ENCODE measurements around the gene GALK2. TPM values are rescaled to one million over a fixed set of nuclear protein-coding genes. Genes with fewer than 3 reads are reported as not detected.
"Not testable (repeated sequence)": the region's sequence is repeated elsewhere in the genome, so short reads cannot be mapped to it uniquely, and the experiment has no call there.

GALK2 gene
- total RNA-seq, 1 donor from 2014 or later = 41.2 TPM

GRCh38 chr15:49164865-49165264 lies 5.2 kb upstream of the GALK2 start:
- no peak for DNase-seq (ENCODE audit: low spot score)

- DNase-seq (ENCODE audit: low spot score) = no peak
These were observed 2.0 kb upstream of the GALK2 start for GRCh38 chr15:49168016-49168415.

DNA sequence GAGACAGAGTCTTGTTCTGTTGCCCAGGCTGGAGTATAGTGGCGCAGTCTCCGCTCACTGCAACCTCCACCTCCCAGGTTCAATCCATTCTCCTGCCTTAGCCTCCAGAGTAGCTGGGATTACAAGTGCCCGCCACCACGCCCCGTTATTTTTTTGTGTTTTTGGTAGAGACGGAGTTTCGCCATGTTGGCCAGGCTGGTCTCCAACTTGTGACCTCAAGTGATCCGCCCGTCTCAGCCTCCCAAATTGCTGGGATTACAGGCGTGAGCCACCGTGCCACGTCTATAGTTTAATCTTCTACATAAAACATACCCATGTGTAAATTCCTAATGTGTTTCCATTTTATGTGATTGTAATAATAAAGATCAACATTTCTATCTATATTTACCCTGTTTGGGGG lies 1.7 kb downstream of the GALK2 start:
- DNase-seq (ENCODE audit: low spot score) = no peak

GRCh38 chr15:49174902-49175301 lies 4.9 kb downstream of the GALK2 start:
- no peak for DNase-seq (ENCODE audit: low spot score)

DNA sequence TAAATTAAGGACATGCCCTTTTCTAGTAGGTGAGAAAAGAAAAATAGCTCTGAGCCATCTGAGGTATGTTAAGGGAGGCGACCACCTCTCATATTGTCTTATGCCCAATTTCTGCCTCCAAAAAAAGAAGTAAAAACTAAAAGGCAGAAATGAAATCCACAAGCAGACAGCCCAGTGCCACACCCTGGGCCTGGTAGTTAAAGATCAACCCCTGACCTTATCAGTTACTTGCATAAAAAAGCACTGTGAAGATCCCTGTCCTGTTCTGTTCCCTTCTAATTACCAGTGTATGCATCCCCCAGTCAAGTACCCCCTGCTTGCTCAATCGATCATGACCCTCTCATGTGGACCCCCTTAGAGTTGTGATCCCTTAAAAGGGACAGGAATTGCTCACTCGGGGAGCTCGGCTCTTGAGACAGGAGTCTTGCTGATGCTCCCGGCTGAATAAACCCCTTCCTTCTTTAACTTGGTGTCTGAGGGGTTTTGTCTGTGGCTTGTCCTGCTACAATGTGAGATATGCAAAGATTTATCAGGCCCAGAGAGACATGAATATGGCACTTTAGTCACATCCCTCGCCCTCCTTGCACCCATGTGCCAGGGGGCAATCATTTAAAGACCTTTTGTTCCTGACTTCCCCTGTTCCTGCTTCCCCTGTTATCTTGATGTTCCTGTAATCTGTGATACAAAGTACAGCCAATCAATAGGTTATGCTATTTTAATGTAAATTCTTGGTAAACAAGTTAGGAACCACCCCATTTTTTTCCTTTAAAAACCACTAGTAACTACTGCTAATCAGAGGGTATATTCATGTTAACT lies 5.7 kb downstream of the GALK2 start:
- DNase-seq (ENCODE audit: low spot score) = not testable (repeated sequence)

- no peak for DNase-seq (ENCODE audit: low spot score)
These were observed 8.4 kb downstream of the GALK2 start for GRCh38 chr15:49178497-49178896.

DNA sequence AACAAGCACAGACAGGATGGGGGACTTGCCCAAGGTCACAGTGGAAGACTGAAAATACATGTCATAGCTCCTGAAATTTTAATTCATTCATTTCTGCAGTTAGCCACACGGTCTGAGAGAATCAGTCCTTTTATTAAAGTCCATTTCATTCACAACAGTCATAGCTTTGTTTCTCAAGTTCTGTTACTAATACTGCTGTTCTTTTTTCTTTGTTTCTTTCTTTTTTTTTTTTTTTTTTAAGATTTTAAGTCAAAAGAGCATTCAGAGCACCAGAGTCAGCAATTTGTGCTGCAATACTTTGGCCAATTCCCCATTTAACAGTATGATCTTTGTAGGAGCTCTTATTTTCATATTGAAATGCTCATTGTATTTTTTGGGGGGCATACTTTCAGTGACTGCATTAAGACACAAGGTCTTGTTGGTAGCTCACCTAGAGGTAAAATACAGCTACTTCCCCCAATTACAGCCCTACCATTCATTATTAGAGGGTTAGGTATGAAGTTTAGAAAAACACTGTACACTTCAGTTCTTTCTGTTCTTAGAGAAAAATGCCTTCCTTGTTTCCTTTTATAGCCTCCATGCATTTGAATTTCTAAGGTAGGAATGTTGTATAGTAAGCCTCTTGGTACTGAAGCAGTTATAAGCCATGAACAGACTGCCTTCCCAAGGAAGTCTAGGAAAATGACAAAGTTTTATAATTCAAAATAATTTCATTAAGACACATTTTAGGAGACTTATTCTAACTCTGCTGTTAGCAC lies 9.6 kb downstream of the GALK2 start:
- DNase-seq (ENCODE audit: low spot score) = no peak

GRCh38 chr15:49182128-49182527 lies 12.1 kb downstream of the GALK2 start:
- DNase-seq (ENCODE audit: low spot score) = no peak

DNA sequence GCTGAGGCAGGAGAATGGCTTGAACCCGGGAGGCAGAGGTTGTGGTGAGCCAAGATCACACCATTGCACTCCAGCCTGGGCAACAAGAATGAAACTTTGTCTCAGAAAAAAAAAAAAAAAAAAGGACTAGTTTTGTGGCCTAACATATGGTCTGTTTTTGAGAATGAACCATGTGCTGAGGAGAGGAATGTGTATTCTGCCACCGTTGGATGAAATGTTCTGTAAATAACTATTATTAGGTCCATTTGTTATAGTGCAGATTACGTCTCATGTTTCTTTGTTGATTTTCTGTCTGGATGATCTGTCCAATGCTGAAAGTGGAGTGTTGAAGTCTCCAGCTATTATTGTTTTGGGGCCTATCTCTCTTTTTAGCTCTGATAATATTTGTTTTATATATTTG lies 13.7 kb downstream of the GALK2 start:
- not testable (repeated sequence) for DNase-seq (ENCODE audit: low spot score)

DNA sequence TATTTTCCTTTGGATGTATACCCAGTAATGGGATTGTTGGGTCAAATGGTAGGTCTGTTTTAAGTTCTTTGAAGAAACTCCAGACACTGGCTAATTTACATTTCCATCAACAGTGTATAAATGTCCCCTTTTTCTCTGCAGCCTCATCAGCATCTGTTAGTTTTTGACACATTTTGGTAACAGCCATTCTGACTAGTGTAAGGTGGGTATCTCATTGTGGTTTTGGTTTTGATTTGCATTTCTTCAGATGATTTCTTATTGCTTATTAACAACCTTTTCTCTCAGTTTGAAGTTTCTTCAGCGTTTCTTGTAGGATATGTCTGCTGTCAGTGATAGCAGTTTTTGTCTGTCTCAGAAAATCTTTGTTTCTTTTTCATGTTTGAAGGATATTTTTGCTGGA lies 15.4 kb downstream of the GALK2 start:
- no peak for DNase-seq (ENCODE audit: low spot score)

DNA sequence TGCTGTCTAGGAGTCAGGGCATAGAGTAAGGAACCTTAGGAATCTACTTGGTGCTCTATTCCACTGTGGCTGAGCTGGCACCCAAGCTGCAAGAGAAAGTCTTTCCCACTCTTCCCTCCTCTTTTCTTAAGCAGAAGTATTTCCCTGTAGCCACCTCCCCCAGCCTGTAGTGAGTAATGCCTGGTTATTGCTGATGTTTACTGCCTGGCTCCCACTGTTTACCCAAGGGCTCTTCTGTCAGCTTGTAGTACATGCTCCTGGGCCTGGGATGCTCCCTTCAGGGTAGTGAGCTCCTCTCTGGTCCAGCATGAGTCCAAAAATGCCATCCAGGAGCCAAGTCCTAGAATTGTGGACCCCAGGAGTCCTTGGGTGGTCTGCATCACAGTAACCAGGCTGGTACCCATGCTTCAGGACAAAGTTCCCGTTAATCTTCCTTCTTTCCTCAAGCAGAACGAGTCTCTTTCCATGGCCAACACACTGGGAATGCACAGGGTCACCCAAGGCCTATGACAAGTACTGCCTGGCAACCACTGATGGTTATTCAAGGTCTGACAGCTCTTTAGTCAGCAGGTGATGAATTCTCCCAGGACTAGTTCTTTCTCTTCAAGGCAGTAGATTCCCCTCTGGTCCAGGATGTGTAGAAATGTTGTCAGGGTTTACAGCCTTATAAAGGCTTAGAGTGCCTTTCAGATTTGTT lies 17.6 kb downstream of the GALK2 start:
- DNase-seq (ENCODE audit: low spot score) = no peak

- no peak for DNase-seq (ENCODE audit: low spot score)
These were observed 18.9 kb downstream of the GALK2 start for GRCh38 chr15:49188933-49189332.

DNA sequence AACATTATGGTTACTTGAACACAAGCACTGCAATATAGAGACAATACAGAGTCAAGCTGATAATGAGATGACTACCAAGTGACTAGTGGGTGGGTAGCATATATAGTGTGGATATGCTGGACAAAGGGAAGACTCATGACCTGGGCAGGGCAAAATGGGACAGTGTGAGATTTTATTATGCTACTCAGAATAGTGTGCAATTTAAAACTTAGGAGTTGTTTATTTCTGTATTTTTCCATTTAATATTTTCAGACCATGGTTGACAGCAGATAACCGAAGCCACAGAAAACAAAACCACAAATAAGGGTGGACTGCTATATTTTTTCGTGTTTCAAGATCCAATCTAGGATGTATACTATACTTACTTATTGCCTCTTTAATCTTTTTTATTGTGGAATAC lies 19.6 kb downstream of the GALK2 start:
- DNase-seq (ENCODE audit: low spot score) = no peak

- no peak for DNase-seq (ENCODE audit: low spot score)
These were observed 20.5 kb downstream of the GALK2 start for GRCh38 chr15:49190586-49190985.

DNA sequence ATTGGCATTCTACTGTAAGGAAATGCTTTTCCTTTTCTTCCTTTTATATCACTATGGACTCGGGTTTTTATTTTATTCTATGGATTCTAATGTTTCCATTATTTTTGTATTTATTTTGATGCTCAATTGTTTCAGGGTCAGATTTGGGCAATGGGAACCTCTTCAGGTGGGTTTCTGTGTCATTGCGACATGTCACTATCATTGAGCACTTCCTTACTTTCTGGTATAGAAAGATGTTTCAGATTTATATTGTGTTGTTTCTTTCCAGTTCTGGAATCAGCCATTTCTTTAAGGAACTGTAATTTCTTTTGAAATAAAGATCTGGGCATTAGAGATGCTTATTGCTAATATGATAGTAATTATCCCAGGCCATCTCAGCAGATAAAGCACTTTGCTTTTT lies 21.8 kb downstream of the GALK2 start:
- DNase-seq (ENCODE audit: low spot score) = no peak

DNA sequence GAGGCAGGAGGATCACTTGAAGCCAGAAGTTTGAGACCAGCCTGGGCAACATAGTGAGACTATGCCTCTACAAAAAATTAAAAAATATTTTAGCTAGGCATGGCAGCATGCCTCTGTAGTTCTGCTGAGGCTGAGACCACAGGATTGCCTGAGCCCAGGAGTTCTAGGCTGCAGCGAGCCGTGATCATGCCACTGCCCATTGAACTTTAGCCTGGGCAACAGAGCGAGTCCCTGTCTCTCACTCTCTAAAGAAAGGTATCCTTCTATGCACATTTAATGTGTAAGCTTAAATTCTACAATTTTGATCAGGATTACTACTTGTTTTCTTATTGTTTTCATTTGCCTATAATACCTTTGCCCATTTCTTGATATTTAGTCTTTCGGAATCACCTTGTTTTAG lies 26.8 kb downstream of the GALK2 start:
- DNase-seq (ENCODE audit: low spot score) = no peak

- no peak for DNase-seq (ENCODE audit: low spot score)
These were observed 29.6 kb downstream of the GALK2 start for GRCh38 chr15:49199666-49200065.

DNA sequence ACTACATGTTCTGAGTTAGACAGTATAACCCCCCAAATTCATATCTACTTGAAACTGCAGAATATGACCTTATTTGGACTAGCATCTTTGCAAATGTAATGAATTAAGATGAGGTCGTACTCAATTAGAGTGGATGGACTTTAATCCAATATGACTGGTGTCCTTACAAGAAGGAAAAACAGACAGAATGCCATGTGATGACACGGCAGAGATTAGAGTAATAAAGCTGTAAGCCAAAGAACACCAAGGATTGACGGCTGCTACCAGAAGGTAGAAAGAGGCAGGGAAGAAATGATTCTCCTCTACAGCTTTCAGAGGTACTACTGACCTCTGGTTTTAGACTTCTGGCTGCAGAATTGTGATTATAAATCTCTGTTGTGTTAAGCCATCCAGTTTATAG lies 30.3 kb downstream of the GALK2 start:
- DNase-seq (ENCODE audit: low spot score) = no peak

DNA sequence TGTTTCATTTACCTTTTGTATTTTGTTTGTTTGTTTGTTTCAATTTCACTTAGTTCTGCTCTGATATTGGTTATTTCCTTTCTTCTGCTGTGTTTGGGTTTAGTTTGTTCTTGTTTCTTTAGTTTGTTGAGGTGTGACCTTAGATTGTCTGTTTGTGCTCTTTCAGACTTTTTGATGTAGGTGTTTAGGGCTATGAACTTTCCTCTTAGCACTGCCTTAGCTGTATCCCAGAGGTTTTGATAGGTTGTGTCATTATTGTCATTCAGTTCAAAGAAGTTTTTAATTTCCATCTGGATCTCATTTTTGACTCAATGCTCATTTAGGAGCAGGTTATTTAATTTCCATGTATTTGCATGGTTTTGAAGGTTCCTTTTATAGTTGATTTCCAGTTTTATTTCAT lies 38.1 kb downstream of the GALK2 start:
- DNase-seq (ENCODE audit: low spot score) = not testable (repeated sequence)

DNA sequence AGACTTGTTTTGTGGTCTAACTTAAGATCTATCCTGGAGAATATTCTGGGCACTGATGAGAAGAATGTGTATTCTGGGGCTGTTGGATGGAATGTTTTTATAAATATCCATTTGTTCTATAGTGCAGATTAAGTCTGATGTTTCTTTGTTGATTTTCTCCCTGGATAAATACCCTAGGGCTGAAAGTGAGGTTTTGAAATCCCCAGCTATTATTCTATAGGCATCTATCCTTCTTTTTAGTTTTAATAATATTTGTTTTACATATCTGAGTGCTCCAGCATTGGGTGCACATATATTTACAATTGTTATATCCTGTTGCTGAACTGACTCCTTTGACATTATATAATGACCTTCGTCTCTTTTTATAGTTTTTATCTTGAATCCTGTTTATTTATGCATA lies 42.9 kb downstream of the GALK2 start:
- DNase-seq (ENCODE audit: low spot score) = no peak

DNA sequence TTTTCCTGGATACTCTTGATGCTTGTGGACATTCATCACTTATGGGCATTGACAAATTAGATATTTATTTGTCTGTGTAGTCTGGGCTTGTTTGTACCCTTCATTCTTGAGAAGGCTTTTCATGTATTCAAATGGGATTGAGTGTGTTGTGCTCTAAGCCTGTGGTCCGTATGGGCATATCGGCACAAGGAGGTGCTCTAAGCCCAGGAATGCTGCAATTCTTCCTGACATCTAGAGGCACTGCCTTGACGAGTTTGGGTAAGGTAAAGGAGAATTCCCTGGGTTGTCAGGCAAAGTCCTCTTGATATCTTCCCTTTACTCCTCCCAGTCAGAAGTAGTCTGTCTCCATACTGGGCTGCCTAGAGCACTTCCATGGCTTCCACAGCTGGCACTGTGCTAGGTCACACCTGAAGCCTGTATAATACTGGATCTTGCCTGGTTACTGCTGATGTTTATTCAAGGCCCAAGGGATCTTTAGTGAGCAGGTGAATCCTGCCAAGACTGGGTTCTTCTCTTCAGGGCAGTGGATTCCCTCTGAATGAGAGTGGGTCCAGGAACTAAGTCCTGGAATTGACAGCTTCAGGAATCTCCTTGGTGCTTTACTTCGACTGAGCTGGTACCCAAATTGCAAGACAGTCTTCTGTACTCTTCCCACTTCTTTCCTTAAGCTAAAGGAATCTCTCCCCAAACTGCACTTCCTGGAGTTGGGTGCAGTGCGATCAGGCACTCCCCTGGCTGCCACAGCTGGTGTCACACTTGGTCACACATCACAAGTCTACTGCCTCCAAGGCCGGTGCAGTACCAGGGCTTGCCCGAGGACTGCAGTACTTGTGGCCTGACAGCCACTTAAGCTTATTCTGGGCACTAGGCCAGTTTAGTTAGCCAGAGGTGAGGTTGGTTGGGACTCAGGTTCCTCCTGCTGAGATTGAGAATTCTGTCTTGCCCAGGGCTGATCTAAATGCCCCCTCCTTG lies 46.0 kb downstream of the GALK2 start:
- DNase-seq (ENCODE audit: low spot score) = no peak

All from mucosa of gallbladder (tissue), 1 donor.